BLaER1 (cell line): ENCODE data around the gene CDH13.

Experiments
- H3K27ac ChIP-seq: shearing (Covaris generic); formaldehyde crosslinking; 2 replicates; pipeline ENCODE4 v1.8.1; 2022
- H3K27me3 ChIP-seq: shearing (Covaris generic); formaldehyde crosslinking; 2 replicates; pipeline ENCODE4 v1.8.1; 2022
- H3K36me3 ChIP-seq: shearing (Covaris generic); formaldehyde crosslinking; 2 replicates; pipeline ENCODE4 v1.8.1; 2022
- H3K4me1 ChIP-seq: shearing (Covaris generic); formaldehyde crosslinking; 2 replicates; pipeline ENCODE4 v1.8.1; 2022
- H3K4me2 ChIP-seq: shearing (Covaris generic); formaldehyde crosslinking; 2 replicates; pipeline ENCODE4 v1.8.1; 2022
- H3K4me3 ChIP-seq: shearing (Covaris generic); formaldehyde crosslinking; 2 replicates; pipeline ENCODE4 v1.8.1; 2022
- H3K9ac ChIP-seq: shearing (Covaris generic); formaldehyde crosslinking; 2 replicates; pipeline ENCODE4 v1.8.1; 2022
- H3K9me3 ChIP-seq: shearing (Covaris generic); formaldehyde crosslinking; 2 replicates; pipeline ENCODE4 v1.8.1; 2022
- H4K20me1 ChIP-seq: shearing (Covaris generic); formaldehyde crosslinking; 2 replicates; pipeline ENCODE4 v1.8.1; 2022
- Cebpa-rat ChIP-seq: shearing (Covaris generic); IDR thresholded peaks from 2 replicates; pipeline ENCODE4 v1.8.1; 2022

The CDH13 gene

GRCh38 chr16:83330251-83330650 is 703.5 kb downstream of the CDH13 start:
- Histone ChIP-seq H3K4me2 (no peak overlapping the region), H3K36me3 (no peaks in the 10 kb centered on the region), H3K9me3 (no peaks in the 10 kb centered on the region), H3K4me1 (no peaks in the 10 kb centered on the region), H3K27me3 (no peaks in the 10 kb centered on the region), H3K4me3 (no peak overlapping the region), H3K27ac (no peak overlapping the region), H3K9ac (no peak overlapping the region), H4K20me1 (no peaks in the 10 kb centered on the region)
- no peak for TF ChIP-seq Cebpa-rat

DNA sequence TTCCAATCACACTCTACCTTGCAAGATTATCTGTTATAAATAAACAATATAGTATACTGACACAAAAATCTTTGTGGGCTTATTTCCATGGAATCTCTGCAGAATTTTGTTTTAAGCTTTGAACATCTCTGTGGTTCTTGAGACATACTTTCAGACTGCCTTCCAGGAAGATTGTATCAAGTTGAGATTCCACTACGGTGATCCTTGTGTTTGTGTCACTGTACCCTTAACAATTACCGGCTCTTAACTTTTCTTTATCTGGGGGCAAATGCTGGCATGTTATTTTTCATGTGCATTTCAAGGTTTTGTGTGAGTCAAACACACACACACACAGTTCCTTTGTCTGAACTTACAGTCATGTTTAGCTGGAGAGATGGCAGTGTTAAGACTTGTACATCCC is 708.3 kb downstream of the CDH13 start:
- no peak overlapping the region for H3K4me2 ChIP-seq
- H3K4me3 ChIP-seq, result no peak overlapping the region
- H3K9me3 ChIP-seq, result no peaks in the 10 kb centered on the region
- H3K36me3 ChIP-seq, result no peaks in the 10 kb centered on the region
- H3K27me3 ChIP-seq, result no peaks in the 10 kb centered on the region
- H4K20me1 ChIP-seq, result no peaks in the 10 kb centered on the region
- no peak overlapping the region for H3K27ac ChIP-seq
- no peak for TF ChIP-seq Cebpa-rat
- no peak overlapping the region for H3K9ac ChIP-seq
- no peaks in the 10 kb centered on the region for H3K4me1 ChIP-seq

GRCh38 chr16:83336603-83337002 is 709.8 kb downstream of the CDH13 start:
- TF ChIP-seq Cebpa-rat, result no peak
- no peaks in the 10 kb centered on the region for H3K27me3 ChIP-seq
- no peaks in the 10 kb centered on the region for H3K9me3 ChIP-seq
- H3K4me3 ChIP-seq, result no peak overlapping the region
- H3K4me2 ChIP-seq, result no peak overlapping the region
- no peak overlapping the region for H3K27ac ChIP-seq
- H3K36me3 ChIP-seq, result no peaks in the 10 kb centered on the region
- no peaks in the 10 kb centered on the region for H3K4me1 ChIP-seq
- no peak overlapping the region for H3K9ac ChIP-seq
- no peaks in the 10 kb centered on the region for H4K20me1 ChIP-seq

GRCh38 chr16:83338138-83338537 is 711.4 kb downstream of the CDH13 start:
- Histone ChIP-seq H3K4me2 (no peak overlapping the region), H3K4me1 (no peaks in the 10 kb centered on the region), H3K27me3 (no peaks in the 10 kb centered on the region), H3K9ac (no peak overlapping the region), H3K9me3 (no peaks in the 10 kb centered on the region), H3K4me3 (no peak overlapping the region), H4K20me1 (no peaks in the 10 kb centered on the region), H3K27ac (no peak overlapping the region), H3K36me3 (no peaks in the 10 kb centered on the region)
- TF ChIP-seq Cebpa-rat, result no peak

DNA sequence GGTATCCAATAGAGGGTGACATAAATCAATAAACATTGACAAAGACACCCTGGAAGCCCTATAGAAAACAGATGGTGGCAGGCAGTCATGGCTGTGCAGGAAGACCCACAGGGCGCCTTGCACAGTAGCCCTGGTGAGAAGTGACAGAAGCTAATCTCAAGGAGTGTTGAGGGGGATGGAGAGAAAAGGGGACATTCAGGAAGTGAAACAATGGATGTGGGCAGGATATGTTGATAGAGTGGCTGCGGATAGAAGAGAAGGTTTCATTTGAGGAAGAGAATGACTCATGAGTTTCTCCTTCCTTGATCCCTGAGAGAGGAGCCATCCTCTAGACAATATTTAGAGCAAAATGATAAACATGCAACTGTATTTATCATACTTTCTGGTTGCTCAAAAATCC is 712.2 kb downstream of the CDH13 start:
- TF ChIP-seq Cebpa-rat, result no peak
- Histone ChIP-seq H3K9me3 (no peaks in the 10 kb centered on the region), H3K36me3 (no peaks in the 10 kb centered on the region), H3K4me3 (no peak overlapping the region), H3K27me3 (no peaks in the 10 kb centered on the region), H3K27ac (no peak overlapping the region), H4K20me1 (no peaks in the 10 kb centered on the region), H3K4me2 (no peak overlapping the region), H3K4me1 (no peaks in the 10 kb centered on the region), H3K9ac (no peak overlapping the region)

DNA sequence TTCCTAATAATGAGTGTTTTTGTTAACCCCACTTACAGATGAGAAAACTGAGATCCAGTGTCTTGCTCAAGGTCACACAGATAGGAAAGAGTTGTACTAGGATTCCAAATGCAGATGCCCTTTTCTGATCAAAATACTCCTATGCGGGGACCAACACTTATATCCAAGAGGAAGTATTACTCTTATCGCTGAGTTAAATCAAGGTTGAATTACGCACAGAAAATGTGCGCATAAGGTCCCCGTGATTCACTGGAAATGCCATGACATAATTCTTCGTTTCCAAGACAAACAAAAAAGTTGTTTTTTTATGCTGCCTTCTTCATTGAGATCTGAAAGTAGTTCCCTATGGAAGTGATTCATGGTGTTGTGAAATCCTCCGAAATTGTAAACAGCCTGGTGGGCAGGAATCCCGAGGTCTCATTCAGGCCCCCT is 717.2 kb downstream of the CDH13 start:
- no peaks in the 10 kb centered on the region for H3K36me3 ChIP-seq
- no peaks in the 10 kb centered on the region for H3K4me1 ChIP-seq
- H3K27ac ChIP-seq, result no peak overlapping the region
- no peak overlapping the region for H3K9ac ChIP-seq
- H4K20me1 ChIP-seq, result no peaks in the 10 kb centered on the region
- no peak overlapping the region for H3K4me3 ChIP-seq
- TF ChIP-seq Cebpa-rat, result no peak
- no peaks in the 10 kb centered on the region for H3K27me3 ChIP-seq
- H3K9me3 ChIP-seq, result no peaks in the 10 kb centered on the region
- no peak overlapping the region for H3K4me2 ChIP-seq

DNA sequence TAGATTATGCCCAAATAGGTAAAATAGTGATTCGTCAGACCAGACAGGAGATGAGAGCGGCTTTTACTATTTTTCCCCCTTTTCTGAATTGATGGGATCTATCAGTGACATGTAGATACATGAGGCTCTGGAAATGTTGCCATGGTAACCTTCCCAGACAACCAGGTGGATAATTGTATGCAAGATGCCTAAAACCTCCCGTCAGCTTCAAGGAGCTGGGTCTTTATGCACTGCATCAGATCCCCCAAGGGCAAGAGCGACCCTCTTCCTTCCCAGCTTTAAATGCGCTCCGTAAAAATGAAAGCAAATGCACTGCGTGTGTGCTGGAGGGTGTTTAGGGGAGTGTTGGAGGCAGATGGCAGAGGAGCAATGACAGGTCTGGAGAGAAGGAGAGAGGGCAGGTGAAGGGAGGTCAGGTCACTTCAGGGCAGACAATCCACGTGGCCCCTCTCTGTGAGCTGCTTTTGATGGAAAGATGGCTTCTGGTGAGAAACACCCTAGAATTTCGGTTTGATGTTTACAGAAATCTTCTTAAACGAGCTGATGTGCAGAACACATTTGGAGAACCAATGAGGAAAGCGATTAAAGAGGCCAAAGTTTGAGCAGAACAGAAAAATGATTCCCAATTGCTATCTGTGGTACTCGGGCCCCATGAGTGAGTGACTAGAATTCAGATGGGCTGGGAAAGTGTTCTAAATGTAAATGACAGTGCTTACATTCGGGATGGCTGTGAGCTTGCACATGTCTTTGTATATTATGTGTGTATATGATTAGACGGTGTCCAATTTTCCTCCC is 719.3 kb downstream of the CDH13 start:
- Histone ChIP-seq H4K20me1 (no peaks in the 10 kb centered on the region), H3K36me3 (no peaks in the 10 kb centered on the region), H3K27ac (no peak overlapping the region), H3K4me2 (no peak overlapping the region), H3K4me1 (no peaks in the 10 kb centered on the region), H3K9ac (no peak overlapping the region), H3K4me3 (no peak overlapping the region), H3K9me3 (no peaks in the 10 kb centered on the region), H3K27me3 (no peaks in the 10 kb centered on the region)
- TF ChIP-seq Cebpa-rat, result no peak

DNA sequence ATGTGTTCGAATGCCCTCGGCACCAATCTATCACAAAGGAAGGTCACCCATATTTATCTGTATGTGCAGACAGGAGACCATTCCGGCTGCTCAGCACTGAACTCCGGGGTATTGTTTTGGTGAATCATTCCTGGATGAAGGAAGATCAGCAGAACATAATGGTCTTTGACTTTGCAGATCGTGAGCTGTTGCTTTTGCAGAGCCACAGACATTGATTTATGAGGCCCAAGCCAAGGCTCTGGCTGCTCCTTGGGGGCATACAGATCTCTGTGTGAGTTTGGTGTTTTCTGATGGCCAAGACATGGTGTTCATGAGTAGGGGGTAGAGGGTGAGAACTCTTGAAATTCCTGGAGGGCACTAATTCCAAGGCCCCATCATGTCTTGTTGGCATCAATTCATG is 722.2 kb downstream of the CDH13 start:
- Histone ChIP-seq H3K27me3 (no peaks in the 10 kb centered on the region), H4K20me1 (no peaks in the 10 kb centered on the region), H3K4me1 (no peaks in the 10 kb centered on the region), H3K36me3 (no peaks in the 10 kb centered on the region), H3K9ac (no peak overlapping the region), H3K4me3 (no peak overlapping the region), H3K27ac (no peak overlapping the region), H3K4me2 (no peak overlapping the region), H3K9me3 (no peaks in the 10 kb centered on the region)
- no peak for TF ChIP-seq Cebpa-rat

DNA sequence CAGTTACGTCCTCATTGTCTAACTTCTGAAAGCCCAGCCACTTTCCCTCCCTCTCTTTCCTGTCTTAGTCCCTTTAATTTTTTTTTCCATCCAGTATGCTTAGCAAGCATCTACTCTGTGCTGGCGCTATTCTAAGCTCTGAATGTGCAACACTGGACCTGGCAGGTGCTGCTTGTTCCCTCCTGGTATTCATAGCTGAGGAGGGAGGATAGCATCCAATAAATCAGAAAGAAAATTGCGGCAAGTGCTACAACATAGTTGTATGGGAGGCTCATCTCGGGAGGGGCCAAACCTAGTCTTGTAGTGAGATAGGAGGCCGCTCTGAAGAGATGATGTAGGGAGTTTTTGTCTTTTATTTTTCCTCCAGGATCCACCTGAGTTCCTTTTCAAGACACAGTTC is 723.7 kb downstream of the CDH13 start:
- Histone ChIP-seq H3K9ac (no peak overlapping the region), H3K9me3 (no peaks in the 10 kb centered on the region), H4K20me1 (no peaks in the 10 kb centered on the region), H3K27ac (no peak overlapping the region), H3K4me3 (no peak overlapping the region), H3K36me3 (no peaks in the 10 kb centered on the region), H3K4me2 (no peak overlapping the region), H3K4me1 (no peaks in the 10 kb centered on the region), H3K27me3 (no peaks in the 10 kb centered on the region)
- no peak for TF ChIP-seq Cebpa-rat

DNA sequence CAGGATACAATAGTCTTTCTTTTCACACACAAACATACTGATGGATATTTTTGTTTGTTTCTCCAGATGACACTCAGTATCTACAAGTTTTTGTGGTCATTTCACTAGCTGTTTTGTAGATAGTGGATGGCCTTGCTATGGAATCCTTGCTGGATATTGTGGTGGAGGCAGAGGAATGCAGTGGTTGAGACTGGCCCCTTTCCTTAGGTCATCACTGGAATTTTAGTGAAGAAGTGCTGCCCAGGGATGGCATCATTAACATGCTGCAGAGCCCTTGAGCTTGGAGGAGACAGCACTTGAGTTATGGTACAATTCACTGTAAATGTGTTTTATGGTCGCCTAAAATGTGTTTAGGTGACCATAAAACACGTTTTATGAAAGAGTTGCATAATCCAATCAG is 725.1 kb downstream of the CDH13 start:
- no peak for TF ChIP-seq Cebpa-rat
- Histone ChIP-seq H3K27me3 (no peaks in the 10 kb centered on the region), H3K4me1 (no peaks in the 10 kb centered on the region; the same call in 1 of the 2 replicates), H3K4me3 (no peak overlapping the region), H3K9ac (no peak overlapping the region), H3K36me3 (no peaks in the 10 kb centered on the region), H3K9me3 (no peaks in the 10 kb centered on the region), H3K27ac (no peak overlapping the region), H4K20me1 (no peaks in the 10 kb centered on the region), H3K4me2 (no peak overlapping the region)

DNA sequence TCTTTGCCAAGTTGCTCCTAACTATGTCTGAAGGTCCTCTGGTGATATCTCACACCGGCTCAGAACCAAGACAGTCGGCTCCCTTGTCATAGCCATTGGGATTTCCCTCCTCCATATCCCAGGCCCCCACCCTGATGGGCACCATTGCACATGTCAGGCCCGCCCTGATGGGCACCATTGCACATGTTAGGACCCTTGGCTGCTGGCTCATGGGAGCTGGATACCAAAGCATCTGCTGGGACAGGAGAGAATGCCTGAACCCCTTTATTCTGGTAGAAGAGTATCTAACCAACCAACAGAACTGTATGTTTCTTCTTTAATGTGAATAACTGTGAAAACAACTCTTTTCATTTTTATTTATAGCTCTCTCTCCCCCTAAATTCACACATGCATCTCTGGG is 726.5 kb downstream of the CDH13 start:
- H3K9me3 ChIP-seq, result no peaks in the 10 kb centered on the region
- no peaks in the 10 kb centered on the region for H3K27me3 ChIP-seq
- no peak overlapping the region for H3K4me3 ChIP-seq
- no peaks in the 10 kb centered on the region; the same call in 1 of the 2 replicates for H3K4me1 ChIP-seq
- no peak overlapping the region for H3K9ac ChIP-seq
- TF ChIP-seq Cebpa-rat, result no peak
- no peak overlapping the region for H3K27ac ChIP-seq
- no peaks in the 10 kb centered on the region for H3K36me3 ChIP-seq
- no peaks in the 10 kb centered on the region for H4K20me1 ChIP-seq
- no peak overlapping the region for H3K4me2 ChIP-seq
